Right renal pelvis (tissue), 4 donors: Measurements from ENCODE around the gene ZKSCAN5. TPM values are rescaled to one million over a fixed set of nuclear protein-coding genes. Genes with fewer than 3 reads are reported as not detected.

Source experiments
- DNase-seq, 4 donors: peaks; one replicate each; pipeline ENCODE4 v3.0.0-alpha.2; 2013; ENCODE audit warnings: low read depth in 4 of 4, low spot score in 3 of 4, missing footprints in 1 of 4
- polyA plus RNA-seq, 4 donors: library from polyadenylated mRNA; unstranded; fragments of 120-200 nt; gene quantifications; one replicate each; pipeline ENCODE4 v1.2.1, GENCODE V29; 2013; ENCODE audit not compliant: insufficient read length in 4 of 4

ZKSCAN5 gene
- 10 to 100 TPM; 14.4 to 16.6 (median 16.3) TPM for polyA plus RNA-seq

DNA sequence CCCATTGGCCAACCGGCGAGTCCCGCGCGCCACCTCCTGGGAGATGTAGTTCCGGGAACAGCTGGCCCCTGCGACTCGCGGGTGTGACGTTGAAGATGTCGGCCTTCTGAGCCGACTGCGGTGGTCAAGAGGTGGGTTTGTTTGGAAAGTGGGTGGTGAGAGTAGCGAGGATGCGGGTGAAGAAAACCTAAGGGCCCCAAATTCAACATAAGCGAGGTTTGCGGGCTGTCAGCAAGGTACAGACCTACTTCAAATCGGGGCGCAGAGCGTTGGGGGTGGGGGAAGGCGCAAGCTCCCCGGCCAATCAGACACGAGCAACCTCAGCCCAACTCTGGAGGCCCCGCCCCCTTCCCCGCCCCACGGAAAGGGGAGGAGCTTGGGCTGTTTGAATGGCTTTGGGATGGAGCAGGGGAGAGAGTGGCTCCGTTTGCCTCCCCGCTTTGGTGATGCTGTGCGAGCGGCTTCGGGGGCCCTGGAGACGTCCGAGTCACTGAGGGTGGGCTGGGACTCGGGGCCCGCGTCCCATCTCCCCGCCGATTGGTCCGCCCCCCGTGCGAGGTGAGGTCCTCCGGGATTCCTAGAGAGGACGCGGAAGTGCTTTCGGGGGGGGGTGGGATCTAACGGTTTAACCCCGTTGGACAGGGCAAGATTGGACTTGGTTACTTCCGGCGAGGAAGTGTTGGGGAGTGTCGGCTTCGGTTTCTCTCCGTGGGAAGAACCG lies at the start of gene ZKSCAN5:
TSS of gene ZKSCAN5 (plus strand) at position 60 of the 721 bp plus-strand sequence. CDS start 1,383 bp downstream, outside the sequence.
- DNase-seq: peak; percentile 94 to 99 (median 97)

DNA sequence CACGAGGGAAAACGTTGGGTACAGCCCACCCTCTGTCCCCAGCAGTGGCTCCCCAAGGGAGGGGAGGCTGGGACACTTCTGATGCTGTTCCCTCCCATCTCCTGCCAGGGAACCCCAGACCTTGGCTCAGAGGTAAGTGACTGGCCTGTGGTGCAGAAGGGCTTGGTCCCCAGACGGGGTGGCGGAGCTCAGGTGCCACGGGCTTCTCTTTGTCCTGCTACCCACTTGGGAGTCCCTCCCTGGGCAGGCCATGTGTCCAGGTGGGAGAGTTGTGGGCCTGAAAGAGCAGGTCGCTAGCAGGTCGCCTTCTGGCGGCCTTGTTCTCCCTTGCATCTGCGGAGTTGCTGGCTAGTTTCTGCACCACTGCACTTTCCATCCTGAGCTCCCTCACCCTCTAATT lies 48.6 kb upstream of the ZKSCAN5 start:
- no peak for DNase-seq

DNA sequence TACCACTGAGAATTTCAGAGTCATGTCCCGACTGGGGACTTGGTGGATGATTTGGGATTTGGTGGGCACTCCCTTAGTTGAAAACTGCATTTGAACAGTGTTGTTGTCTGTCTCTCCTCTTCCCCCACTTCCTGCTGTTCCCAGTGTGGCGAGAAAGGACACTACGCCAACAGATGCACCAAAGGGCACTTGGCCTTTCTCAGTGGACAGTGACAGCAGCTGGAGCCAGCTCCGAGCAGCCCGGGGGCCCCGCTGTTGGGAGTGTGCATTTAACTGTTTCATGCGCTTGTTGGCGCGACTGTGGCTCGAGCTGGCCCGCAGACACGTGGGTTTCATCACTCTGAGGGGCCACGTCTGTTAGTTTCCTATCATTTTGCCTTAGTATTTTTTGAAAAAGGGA lies 48.2 kb upstream of the ZKSCAN5 start:
- no peak for DNase-seq

DNA sequence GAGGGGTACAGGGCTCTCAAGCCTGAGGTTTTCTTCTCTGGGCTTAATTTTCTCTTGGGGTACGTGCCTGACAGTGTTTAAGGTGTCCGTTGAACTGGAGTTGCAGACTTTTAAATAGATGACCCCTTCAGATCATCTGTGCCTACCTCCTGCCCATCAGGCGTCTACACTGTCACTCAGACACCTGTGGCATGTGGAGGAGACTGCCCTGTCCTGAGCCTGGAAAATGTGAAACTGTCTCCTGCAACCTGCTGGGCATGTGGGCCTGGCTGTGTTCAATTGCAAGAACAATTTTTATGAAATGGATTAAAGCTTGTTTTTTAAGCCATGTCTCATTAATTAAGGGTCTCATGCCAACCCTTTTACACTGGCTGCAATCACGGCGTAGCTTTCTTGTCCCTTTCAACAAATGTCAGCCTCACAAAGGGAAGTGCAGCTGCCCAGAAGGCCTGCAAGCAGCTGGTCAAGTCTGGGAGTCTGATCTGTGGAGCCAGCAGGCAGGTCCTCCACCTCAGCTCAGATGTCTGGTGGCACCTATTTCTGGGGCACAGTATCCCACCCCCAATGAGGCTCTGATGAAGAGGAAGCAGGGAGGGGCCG lies 47.3 kb upstream of the ZKSCAN5 start:
- no peak for DNase-seq

DNA sequence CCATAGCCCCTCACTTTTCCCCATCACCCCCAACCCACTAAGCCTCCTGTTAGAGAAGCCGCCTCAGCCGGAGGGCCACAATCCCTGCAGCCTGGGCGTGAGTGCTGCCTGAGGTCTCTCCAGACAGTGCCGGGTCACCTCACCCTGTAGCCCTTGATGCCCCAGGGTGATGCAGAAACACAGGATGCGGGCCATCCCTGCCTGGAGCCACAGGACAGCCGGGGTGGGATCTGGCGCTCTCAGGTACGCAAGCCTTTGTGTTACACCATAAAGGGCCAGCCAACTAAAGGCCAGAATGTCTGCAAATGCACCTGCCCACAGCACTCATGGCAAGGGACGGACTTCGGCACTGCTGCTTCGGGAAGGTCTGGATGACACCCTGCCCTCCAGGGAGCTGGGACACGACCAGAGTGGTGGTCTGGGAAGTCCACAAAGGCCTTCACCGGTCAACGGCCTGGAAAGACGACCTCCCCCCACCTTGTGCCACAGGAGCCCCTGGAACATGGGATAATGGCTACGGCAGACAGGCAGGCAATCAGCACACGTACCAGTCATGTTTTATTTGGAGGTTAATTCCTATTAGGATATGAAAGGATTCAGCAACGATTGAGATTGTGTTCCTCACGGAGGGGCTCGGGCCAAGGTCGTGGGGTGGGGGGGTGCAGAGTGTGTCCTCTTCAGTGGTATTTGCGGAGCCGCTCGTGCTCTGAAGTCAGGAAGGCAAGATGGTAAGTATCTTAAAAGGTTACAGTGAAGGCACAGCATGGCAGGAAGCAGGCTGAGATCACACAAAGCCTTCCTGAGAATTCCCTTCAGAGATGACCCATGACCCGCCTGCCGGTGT lies 46.6 kb upstream of the ZKSCAN5 start:
- no peak for DNase-seq

DNA sequence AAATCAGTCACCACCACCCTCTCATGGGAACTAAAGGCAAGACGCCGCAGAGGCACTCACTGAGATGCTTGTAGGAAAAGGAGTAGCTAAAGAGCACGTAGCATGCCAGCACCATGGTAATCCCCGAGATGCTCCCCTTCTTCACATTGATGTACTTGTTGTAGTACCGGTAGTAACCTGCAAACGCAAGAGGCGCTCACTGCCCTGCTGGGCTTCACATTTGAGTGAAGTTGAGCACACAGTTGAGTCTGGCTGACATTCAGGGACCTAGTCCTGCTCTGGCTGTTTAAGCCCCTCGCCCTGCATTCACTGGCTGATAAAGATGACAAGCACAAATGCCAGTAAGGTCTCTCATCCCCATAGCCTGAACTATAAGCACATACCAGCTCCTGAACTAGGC lies 45.4 kb upstream of the ZKSCAN5 start:
- DNase-seq: no peak

DNA sequence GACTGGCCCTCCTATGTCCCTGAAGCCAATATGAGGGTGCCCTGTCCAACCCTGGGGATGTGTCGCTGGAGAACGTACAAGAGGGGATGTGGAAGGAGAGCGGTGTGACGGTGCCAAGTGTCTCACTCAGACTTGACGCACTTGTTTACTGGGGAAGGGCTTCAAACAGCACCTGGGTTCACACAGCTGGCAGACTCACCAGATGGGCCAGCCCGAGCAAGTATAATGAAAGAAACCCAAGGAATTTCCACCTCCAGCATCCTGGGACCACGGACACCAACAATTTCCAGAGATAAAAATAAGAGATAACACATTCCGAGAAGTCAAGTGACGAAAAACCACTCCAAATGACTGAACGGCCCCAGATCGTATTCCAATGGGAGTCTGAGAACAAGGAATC lies 43.8 kb upstream of the ZKSCAN5 start:
- no peak for DNase-seq

DNA sequence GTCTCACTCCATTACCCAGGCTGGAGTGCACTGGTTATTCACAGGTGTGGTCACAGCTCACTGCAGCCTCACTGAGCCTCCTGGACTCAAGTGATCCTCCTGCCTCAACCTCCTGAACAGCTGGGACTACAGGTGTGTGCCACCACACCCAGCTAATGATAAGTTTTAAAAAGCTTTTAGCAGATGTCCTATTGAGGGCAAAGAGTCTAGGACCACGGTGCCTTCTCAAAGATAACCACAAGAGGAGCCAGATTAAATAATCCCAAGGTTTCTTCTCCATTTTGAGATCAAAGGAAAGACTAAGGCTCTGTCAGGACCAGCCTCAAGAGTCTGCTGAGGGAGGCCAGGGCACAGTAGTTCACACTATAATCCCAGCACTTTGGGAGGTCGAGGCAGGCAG lies 43.2 kb upstream of the ZKSCAN5 start:
- no peak for DNase-seq

DNA sequence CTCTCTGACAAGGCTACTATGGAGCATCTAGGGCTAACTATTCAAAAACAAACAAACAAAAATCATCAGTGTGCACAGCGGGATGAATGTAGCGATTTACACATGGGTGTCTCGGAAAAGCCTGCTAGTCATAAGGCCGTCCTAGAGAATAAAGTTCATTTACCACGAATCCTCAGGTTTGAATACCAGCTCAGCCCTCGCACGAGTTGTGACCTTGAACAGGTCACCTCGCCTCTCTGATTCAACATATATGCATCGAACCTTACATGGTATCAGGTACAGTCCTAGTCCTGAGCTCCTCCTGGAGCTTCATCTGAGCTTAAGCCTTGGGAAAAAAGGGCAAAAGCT lies 39.1 kb upstream of the ZKSCAN5 start:
- DNase-seq: no peak

DNA sequence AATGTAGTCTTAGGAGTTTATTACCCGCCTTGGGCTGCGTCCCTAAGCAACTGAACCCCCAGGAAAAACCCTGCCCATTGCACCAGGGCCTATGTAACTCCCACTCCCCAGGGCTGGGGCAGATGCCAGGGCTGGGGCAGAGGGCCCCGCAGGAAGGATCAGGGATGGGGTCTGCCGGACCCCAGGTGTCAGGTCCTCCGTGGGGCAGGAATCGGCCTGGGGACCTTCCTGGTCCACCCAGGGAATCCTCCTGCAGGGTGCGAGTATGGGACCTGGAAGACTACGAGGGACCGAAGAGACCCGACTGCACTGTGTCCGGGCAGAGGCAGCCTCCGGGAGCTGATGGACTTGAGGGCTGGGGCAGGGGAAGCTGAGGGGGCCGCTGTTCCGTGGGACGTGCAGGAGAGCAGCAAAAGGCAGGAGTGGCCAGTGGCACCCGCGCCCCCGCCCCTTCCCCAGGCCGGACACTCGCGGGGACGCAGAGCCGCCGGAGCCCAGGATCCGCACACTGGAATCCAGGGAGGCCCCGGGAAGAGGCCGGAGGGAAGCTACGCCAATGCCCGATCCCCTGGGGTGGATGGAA lies 36.0 kb upstream of the ZKSCAN5 start:
- no peak for DNase-seq

DNA sequence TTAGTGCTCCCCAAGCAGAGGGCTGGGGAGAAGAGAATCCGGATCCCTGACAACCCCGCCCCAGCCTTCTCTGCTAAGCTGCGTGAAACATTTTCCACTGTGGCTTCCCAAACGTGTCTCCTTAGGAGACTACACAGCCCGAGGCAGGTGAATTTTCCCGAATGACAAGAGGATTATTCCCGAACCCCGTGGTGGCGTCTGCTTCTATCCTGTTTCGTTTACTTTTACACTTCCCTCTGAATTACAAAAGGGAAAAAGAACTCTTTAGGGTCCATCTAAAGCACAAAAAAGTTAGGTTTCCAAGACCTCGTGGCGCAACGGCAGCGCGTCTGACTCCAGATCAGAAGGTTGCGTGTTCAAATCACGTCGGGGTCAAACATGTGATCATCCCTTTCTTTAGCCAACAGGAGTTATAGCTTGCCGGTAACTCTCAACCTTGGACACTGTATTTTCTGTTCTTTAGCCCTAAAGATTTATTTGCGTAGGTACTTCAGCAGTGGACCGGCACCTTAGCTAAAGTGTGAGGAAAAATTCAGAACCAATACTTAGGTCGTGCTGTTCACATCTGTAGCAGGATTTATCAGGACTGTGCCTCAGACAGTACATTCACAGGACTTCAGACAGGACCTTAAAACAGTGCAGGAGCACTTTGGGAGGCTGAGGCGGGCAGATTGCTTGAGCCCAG lies 34.9 kb upstream of the ZKSCAN5 start:
- no peak for DNase-seq

DNA sequence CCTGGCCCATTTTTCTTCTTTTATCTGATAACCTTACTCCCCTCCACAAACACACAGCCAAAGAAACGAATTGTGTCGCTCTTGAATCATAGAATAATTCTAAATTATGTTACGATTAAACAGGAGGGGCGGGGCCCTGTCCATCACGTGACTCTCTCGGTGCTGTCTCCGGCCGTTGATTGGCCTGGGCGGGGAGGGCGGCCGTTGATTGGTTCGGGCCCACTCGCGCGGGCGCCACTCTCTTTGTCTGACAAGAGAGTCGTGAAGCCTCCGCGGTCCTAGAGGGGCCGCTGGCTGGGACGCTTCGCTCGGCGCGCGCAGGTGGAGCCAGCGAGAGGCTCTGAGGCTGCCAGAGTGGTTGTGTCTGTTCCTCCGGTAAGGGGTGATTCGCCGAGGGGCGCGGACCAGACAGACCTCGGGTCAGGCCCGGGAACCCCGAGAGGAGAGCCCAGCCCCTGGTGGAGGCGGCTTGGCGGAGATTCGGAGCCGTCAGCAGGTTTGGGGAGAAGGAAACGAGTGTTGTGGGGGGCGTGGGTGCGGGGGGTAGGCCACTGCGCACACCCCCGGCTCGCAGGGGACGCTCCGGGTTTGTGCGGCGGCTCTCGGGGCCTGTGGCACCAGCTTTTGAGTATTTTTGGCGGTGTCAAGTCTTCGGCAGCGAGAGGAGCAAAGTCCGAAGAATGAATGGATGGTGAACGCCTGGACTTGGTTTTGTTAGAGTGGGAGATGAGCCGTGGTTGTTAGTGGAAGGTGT lies 31.7 kb upstream of the ZKSCAN5 start, which contains the start of gene ZNF789:
TSS of gene ZNF789 (plus strand) at position 330 of the 754 bp plus-strand sequence. CDS start 3,567 bp downstream, outside the sequence.
- DNase-seq: peak; percentile 86 to 92 (median 91)

DNA sequence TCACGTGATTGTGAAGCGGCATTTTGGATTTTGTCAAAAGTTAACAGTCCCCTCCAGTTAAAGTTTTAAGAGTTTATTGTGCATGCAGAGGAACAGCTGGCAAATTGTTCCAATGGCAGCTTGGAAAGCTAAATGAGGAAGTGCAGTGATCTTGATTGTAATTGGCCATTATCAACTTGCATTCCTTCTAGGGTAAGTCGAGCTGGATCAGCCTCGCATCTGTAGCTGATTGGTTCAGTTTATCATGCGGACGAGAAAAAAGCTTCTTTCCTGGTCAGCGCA lies 31.2 kb upstream of the ZKSCAN5 start:
- peak in 2 of 4 donors; percentile 25 to 26 for DNase-seq

DNA sequence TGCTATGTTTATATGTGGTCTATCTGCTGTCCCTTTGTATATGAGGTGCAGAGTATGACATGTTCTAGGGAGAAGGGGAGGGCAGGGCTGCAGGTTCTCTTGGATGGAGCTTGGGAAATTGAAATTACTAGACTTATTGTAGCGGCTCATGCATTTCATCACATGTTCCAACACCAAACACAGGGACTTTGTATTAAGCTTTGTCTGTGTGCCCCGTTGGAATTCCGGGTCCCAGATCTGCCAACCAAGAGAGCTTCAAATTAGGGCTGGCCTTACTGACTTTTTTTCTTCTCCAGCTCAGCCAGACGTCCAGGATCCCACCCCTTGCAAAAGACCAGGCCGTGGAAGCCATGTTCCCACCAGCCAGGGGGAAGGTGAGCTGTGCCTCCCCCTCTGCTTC lies 28.4 kb upstream of the ZKSCAN5 start:
- DNase-seq: no peak

DNA sequence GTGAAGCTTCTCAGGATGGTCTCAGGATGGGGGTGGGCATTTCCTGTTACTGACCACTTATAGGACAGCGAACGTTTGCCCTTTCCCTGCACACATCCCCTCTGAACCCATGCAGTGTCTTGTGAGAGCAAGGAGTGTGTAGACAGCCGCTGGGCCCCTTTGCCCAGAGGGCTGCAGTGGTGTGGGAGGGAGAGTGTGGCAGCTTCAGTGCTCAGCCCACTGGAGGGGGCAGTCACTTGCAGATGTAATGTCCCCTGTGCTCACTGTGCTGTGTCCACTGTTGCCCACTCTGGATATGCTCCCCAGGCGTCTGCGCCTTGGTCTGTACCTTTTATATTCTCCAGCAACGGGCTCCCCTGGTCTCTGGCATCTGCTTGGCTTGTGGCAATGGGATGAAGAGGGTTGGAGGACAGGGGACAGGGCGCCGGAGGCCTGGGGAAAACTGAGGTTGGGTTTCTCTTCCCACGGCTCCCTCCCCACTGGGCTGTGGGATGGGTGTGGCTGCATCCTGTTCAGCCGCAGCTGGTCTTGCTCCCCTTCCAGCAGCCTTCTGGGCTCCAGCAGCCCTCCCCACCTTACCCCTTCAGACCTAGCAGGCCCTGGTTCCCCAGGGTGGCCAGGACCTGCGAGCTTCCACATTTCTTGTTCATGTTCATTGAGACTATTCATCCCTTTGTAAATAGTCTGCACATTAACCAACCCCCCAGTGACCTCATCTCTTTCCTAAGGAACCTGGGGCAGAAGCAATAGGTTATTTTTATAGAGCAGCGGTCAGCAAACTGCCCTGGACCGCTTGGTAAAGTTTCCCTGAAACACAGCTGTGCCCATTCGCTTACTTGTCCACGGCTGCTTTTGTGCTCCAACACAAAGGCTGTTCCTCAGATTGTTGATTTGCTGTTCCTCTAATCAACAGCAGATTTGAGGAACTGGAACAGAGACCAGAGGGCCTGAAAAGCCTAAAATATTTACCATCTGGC lies 25.7 kb upstream of the ZKSCAN5 start:
- no peak for DNase-seq

DNA sequence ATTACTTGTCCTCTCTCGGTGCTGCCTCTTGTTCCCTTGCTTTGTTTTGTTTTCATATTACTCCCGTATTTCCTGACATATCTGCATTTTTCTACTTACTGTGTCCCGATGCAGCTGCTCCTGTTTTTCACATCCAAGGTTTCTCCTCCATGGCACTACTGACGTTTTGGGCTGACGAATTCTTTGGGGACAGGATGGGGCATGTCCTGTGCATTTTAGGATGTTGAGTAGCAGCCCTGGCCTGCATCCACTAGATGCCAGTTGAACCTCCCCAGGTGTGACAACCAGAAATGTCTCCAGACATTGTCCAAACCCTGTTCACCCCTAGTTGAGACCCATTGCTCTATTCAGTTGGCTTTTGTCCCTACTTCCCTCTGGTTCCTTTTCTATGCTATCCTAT lies 19.4 kb upstream of the ZKSCAN5 start:
- no peak for DNase-seq

DNA sequence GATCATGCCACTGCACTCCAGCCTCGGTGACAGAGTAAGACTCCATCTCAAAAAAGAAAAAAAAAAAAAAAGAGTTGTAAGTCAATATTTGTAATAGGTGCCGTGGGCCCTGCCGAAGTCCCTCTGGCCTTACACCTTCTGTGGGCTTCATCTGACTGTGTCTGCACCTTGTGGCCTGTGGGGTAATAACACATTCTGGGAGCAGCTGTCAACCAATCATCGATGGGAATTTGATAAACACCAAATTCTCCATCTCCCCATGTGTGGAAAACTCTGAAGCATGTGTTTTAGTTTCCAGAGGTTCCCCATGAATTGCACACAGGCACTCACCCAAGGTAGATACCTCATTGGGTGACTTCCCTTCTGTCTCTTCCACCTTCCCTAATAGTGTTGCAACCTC lies 15.2 kb upstream of the ZKSCAN5 start:
- DNase-seq: no peak

DNA sequence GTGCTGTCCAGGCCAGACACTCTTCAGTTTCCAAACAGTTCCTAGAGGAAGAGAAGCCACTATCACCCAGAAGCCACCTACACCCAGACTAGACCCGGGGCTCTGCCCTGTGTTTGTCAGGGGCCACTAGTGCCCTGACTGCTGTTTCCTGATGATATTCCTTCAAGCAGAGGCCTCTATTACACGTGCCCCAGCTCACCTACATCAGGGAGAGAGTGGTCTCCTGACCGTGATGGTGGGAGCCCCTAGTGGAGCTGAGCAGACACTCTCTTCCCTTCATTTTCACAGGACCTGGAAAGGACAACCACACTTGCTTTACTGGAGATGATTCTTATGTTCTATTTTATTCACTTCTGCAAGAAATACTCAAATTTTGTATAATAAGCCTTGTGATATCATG lies 13.6 kb upstream of the ZKSCAN5 start:
- no peak for DNase-seq

DNA sequence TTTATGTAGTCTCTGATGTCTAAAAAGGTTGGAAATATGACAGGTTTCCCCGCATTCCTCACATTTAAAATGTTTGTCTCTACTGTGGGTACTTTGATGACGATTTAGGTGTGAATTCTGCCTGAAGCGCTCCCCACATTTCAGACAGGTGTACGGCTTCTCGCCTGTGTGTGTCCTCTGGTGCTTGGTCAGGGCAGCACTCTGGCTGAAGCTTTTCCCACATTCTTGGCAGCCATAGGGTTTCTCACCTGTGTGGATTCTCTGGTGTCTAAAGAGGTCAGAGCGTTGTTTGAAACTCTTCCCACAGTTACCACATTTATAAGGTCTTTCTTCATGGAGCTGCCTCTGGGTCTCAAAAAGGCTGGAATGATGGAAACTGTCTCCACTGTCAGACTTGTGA lies 10.6 kb upstream of the ZKSCAN5 start:
- no peak for DNase-seq
